Breast epithelium (tissue), 4 donors: ENCODE results near the gene MUSTN1. TPM values are rescaled to one million over a fixed set of nuclear protein-coding genes. Genes with fewer than 3 reads are reported as not detected.

Source experiments
- DNase-seq, 2 donors: peaks; one replicate each; pipeline ENCODE4 v3.0.0-alpha.2; 2019; ENCODE audit warnings: low spot score in 2 of 2
- H3K27ac ChIP-seq, 2 donors: fragments of 200-600 bp; sonication (generic) in 1 of 2; one replicate each; pipeline ENCODE4 v1.5.1; 2016 to 2019; ENCODE audit warnings: mild to moderate bottlenecking in 1 of 2
- H3K27me3 ChIP-seq, 2 donors: fragments of 200-600 bp; sonication (generic) in 1 of 2; one replicate each; pipeline versions ENCODE4 v1.5.1 to v1.6.0; 2017 to 2019; ENCODE audit warnings: control low read depth in 1 of 2, mild to moderate bottlenecking in 1 of 2
- H3K36me3 ChIP-seq: fragments of 200-600 bp; one replicate; pipeline ENCODE4 v1.5.1; 2019
- H3K4me1 ChIP-seq, 2 donors: fragments of 200-600 bp; sonication (generic); one replicate each; pipeline ENCODE4 v1.5.1; 2016 to 2019; ENCODE audit warnings: control low read depth in 1 of 2
- H3K4me3 ChIP-seq, 3 donors: fragments of 200-600 bp; sonication (generic); 1 replicate in 2 of 3; 2 replicates in 1 of 3; pipeline ENCODE4 v1.5.1; 2016 to 2019; ENCODE audit warnings: mild to moderate bottlenecking in 3 of 3, moderate library complexity in 2 of 3
- H3K9me3 ChIP-seq, 2 donors: fragments of 200-600 bp; sonication (generic) in 1 of 2; one replicate each; pipeline ENCODE4 v1.5.1; 2016 to 2019; ENCODE audit warnings: control low read depth in 1 of 2
- POLR2A ChIP-seq: fragments of 450-650 bp; IDR thresholded peaks from one replicate; pipeline ENCODE4 v1.6.1; 2016; ENCODE audit warnings: antibody characterized with exemption, mild to moderate bottlenecking, moderate library complexity
- POLR2AphosphoS5 ChIP-seq, 3 donors: sonication (generic); formaldehyde crosslinking; IDR thresholded peaks; one replicate each; pipeline ENCODE4 v1.6.1; 2017; ENCODE audit warnings: antibody characterized with exemption in 3 of 3
- intact Hi-C: fragments of 100-400 bp; cut with DNase I; formaldehyde crosslinking; loops from one replicate; pipeline ENCODE4 v1.15.1; 2023; ENCODE audit warnings: low total_unique reads
- total RNA-seq, 3 donors: library from RNA; depleted of rRNA; stranded (reverse); fragments of >200 nt; gene quantifications; one replicate each; pipeline ENCODE4 v1.1.0, GENCODE V29; 2016
- TF ChIP-seq, protein P1 (sequence below), 3 donors: fragments of 450-650 bp; IDR thresholded peaks; one replicate each; pipeline ENCODE4 v1.5.1; 2016 to 2017; ENCODE audit warnings: antibody characterized with exemption in 3 of 3, mild to moderate bottlenecking in 3 of 3, moderate library complexity in 3 of 3

MUSTN1 gene
- total RNA-seq, 3 donors from 2014 or later, result 5.9 to 13.0 (median 6.9) TPM

DNA sequence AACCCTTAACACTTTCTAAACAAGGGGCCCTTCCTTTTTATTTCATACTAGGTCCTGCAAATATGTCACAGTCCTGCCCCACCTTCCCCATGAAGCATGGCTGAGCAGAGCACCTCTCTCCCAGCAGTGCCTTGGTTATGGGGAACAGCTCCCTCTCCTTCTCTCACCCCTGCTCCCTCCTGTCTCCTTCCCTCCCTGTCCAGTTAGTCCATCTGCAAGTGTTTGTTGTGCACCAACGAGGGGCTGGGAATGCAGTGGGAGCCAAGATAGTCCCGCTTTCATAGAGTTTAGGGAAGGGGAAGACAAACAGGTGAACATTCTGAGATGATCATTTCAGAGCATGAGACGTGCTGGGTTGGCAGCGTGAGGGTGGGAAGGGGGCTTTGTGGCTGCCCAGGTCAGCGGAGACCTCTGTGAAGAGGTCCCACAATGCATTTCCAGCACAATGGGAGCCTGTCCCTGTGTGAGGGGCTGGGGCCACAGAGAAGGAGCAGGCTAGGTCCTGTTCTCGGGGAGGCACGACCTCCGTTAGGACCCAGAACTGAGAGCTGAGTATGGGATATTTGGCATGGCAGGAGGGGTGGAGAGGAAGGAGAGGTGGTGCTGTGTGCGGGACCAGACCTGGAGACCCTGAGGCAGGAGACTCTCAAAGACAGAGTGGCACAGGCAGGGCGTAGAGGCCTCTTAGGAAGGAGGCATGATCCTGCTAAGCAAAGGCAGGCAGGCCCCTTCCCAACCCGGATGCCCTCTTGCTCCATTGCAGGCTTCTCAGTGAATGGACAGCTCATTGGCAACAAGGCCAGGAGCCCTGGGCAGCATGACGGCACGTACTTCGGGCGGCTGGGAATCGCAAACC, 45.7 kb downstream of the MUSTN1 start:
- Histone ChIP-seq H3K27me3 (no peaks in the 10 kb centered on the region), H3K4me1 (no peaks in the 10 kb centered on the region), H3K4me3 (no peak overlapping the region), H3K9me3 (no peaks in the 10 kb centered on the region), H3K27ac (no peak overlapping the region), H3K36me3 (no peaks in the 10 kb centered on the region)
- TF ChIP-seq POLR2AphosphoS5 (IDR thresholded peaks at IDR 0.05) (no peak), POLR2A (no peak)
- TF ChIP-seq, protein P1, sequence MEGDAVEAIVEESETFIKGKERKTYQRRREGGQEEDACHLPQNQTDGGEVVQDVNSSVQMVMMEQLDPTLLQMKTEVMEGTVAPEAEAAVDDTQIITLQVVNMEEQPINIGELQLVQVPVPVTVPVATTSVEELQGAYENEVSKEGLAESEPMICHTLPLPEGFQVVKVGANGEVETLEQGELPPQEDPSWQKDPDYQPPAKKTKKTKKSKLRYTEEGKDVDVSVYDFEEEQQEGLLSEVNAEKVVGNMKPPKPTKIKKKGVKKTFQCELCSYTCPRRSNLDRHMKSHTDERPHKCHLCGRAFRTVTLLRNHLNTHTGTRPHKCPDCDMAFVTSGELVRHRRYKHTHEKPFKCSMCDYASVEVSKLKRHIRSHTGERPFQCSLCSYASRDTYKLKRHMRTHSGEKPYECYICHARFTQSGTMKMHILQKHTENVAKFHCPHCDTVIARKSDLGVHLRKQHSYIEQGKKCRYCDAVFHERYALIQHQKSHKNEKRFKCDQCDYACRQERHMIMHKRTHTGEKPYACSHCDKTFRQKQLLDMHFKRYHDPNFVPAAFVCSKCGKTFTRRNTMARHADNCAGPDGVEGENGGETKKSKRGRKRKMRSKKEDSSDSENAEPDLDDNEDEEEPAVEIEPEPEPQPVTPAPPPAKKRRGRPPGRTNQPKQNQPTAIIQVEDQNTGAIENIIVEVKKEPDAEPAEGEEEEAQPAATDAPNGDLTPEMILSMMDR (IDR thresholded peaks at IDR 0.05), result no peak
- DNase-seq, result no peak
- intact Hi-C loops, result no loop called here

DNA sequence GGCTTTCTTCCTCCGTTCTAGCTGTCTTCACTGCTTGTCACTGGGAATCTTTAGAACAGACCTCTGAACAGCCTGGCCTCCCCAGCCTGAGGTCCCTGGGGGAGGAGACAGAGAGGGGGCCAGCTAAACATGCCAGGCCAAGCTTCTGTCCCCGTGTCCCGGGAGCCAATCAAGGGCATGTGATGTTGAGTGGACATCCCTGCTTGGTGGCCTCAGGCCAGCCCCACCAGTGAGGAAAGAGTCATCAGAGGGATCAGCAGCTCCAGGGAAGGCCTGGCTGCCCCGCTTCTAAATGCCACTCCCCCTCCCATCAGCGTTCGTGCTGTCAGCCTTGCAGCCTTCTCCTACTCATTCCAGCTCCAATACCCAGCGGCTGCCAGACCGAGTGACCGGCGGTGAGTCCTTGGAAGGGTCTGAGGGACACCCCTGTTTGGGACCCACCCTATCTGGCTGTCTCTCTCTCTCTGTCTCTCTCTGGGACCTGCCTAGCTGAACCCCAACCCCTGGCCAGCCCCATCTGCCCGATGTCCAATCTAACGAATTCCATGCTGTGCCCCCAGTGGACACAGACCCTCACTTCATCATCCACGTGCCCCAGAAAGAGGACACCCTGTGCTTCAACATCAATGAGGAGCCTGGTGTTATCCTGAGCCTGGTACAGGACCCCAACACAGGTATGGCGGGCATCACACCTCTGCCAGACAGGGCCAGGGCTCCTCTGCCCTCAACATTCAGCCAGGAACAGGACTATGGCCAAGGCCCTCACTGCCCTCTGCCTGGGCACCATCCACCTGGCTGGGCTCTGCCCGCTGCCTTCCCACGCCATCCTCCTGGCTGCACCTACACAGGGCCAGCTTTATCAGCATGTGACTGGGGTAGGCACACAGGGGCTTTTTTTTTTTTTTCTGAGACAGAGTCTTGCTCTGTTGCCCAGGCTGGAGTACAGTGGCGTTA, 46.9 kb downstream of the MUSTN1 start:
- H3K4me3 ChIP-seq, result no peak overlapping the region
- TF ChIP-seq, protein P1 (IDR thresholded peaks at IDR 0.05), result no peak
- TF ChIP-seq POLR2A (no peak), POLR2AphosphoS5 (IDR thresholded peaks at IDR 0.05) (no peak)
- H3K9me3 ChIP-seq, result no peaks in the 10 kb centered on the region
- no peaks in the 10 kb centered on the region for H3K4me1 ChIP-seq
- no peak for DNase-seq
- H3K27ac ChIP-seq, result no peak overlapping the region
- no peaks in the 10 kb centered on the region for H3K27me3 ChIP-seq
- intact Hi-C loops, result no loop called here
- no peaks in the 10 kb centered on the region for H3K36me3 ChIP-seq

DNA sequence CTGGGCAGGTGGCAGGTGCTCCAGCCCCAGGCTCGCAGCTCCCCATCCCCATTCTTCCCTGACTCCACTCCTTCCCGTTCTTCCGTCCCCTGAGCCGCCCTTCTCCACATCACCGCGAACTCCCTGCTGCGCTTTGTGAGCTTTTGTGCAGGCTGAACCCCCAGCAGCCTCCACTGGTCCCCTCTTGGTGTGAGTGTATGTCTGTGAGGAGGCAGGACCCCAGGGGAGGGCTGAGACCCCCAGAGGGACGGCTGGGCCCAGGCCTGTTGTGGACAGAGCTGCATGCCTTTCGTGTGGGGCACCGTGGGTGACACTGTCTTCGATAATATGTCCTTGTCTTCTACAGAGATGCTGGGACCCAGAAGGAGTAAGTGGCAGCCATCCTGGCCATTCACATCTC, 47.6 kb downstream of the MUSTN1 start:
- DNase-seq, result no peak
- H3K36me3 ChIP-seq, result no peaks in the 10 kb centered on the region
- H3K9me3 ChIP-seq, result no peaks in the 10 kb centered on the region
- no peak overlapping the region for H3K27ac ChIP-seq
- TF ChIP-seq POLR2AphosphoS5 (IDR thresholded peaks at IDR 0.05), result no peak
- TF ChIP-seq, protein P1 (IDR thresholded peaks at IDR 0.05), result no peak
- no peak for TF ChIP-seq POLR2A
- intact Hi-C loops, result no loop called here
- H3K4me1 ChIP-seq, result no peaks in the 10 kb centered on the region
- H3K27me3 ChIP-seq, result no peaks in the 10 kb centered on the region
- H3K4me3 ChIP-seq, result no peak overlapping the region

DNA sequence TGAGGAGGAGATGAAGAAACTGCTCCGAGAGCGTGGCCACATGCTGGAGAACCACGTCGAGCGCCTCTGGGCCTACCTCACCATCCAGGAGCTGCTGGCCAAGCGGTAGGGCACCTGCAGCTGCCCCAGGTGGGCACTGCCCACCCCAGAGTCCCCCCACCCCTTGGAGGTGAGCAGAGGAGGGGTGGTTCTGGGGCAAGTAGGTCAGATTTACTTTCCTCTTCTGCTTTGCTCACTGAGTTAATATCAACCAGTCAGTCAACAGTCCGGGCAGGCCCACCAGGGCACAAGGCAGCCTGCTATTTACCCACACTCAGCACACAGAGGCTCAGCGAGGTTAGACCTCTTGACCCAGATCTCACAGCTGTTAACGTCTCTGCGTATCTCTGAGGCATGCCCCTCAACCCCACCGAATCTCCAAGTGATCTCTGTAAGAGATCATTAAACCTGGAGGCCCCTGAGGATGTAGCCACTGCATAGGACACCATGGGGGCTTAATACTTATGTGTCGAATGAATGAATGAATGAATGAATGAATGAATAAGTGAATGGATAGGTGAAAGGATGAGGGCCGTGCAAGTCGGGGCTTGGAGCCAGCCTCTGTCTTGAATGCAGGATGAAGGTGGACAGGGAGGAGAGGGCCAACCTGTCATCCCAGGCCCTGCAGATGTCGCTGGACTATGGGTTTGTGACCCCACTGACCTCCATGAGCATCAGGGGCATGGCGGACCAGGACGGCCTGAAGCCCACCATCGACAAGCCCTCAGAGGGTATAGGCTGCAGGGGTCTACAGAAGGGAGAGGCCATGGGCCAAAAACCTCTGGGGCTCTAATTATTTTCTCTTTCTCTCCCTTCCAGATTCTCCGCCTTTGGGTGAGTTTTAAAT, 48.2 kb downstream of the MUSTN1 start:
- intact Hi-C loops, result no loop called here
- no peak for TF ChIP-seq POLR2AphosphoS5 (IDR thresholded peaks at IDR 0.05)
- TF ChIP-seq, protein P1 (IDR thresholded peaks at IDR 0.05), result no peak
- no peak for TF ChIP-seq POLR2A
- H3K4me3 ChIP-seq, result no peak overlapping the region
- H3K36me3 ChIP-seq, result no peaks in the 10 kb centered on the region
- no peaks in the 10 kb centered on the region for H3K4me1 ChIP-seq
- DNase-seq, result peak in 1 of 2 donors; percentile 20
- no peaks in the 10 kb centered on the region for H3K9me3 ChIP-seq
- no peaks in the 10 kb centered on the region for H3K27me3 ChIP-seq
- no peak overlapping the region for H3K27ac ChIP-seq
